CD1c-positive myeloid dendritic cell (primary cell): ENCODE results near the gene ADARB1.

Experiments
- DNase-seq: peaks from one replicate; pipeline ENCODE4 v3.0.0-alpha.2; 2016; ENCODE audit errors: extremely low spot score

Gene ADARB1

DNA sequence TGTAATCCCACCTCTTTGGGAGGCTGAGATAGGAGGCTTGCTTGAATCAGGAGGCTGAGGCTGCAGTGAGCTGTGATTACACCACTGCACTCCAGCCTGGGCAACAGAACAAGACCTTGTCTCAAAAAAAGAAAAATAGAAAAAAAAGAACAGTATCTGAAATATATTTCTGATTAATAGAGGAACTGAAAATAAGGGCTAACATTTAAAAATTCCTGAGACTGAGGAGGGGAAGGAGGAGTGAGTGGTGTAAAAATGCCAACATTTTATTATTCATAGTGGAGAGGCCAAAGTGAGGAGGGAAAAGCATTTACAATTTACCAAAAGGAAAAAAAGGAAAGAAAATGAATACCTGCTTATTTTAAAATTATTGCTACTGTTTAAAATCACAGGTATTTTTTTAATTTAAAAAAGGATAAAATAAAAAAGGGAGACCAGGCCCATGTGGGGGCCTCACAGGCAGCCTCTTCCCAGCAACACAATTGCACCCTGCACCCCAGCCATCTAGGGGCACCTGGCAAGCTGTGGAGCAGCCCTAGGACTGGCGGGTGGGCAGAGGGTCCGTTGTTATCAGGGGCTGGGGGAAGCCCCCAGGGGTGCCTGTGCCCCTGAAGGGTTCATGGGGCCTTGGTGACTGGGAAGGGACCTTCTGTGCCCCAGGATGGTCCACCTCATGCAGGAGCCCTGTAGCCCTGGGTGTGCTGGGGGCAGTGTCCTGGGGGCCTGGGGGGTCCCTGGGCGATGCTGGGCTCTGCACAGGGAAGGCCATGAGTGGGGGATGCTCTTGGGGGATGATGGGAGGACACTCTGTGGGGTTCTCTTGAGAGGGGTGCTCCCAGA, 34.8 kb upstream of the ADARB1 start:
- peak; percentile 31 for DNase-seq

DNA sequence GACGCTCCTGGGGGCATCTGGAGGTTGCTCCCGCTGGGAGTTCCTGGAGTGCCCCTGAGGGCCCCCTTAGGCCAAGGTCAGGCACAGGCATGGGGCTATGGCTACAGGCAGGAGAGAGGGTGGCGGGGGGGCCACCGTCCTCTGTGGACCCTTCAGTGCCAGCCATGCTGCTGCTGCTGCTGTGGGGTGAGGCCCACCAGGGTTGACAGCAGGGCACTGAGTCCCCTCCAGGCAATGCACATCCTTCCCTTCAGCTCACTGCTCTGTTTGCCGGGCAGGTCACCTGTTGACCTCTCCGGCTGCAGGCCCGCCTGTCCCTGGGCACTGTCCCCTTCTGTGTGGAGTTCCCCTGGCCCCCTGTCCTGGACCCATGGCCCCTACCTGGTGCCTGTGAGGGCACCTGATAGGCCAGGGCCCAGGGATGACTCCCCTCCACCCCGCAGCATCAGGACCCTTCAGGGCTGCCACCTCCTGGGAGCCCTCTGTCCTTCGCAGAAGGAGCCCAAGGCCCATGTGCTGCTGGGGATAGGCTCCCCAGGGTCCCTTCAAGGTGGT, 34.1 kb upstream of the ADARB1 start:
- DNase-seq: no peak

DNA sequence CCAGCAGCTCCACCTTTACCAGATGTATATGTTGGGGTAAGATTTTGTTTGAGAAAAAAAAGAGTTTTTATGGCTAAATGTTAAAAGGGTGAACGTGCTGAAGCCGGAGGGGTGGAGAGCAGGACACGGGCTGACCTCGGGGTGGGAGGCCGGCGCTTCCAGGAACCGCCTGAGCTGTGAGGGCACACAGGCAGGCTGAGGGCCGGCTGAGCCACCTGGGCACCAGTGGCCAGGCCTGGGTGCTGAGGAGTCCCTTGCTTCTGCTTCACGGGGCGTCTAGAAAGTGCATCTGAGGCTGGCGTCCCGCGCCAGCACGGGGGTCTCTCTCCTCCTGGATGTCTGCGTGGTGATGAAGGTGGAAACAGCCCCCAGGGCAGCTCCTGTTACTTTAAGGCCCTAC, 33.6 kb upstream of the ADARB1 start:
- DNase-seq: no peak

DNA sequence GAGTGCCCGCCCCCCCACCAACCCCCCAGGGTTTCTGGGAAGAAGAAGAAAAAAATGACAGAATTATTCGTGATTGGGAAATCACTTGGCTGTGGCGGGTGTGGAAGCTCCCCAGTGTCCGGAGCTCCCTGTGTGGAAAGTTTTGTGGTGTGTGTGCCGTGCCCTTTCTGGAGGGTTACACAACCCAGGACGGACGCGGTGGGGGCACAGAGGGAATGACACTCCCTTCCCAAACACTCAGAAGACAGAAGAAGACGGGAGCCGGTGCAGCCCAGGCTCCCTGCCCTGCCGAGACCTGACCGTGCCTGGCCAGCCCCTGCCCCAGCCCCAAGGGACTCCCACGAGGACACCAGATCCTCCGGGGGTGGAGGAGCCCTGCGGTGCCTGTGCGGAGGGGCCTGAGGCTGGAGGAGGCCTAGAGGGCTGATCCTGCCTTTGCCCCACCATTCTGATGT, 33.0 kb upstream of the ADARB1 start:
- DNase-seq: peak; percentile 56

DNA sequence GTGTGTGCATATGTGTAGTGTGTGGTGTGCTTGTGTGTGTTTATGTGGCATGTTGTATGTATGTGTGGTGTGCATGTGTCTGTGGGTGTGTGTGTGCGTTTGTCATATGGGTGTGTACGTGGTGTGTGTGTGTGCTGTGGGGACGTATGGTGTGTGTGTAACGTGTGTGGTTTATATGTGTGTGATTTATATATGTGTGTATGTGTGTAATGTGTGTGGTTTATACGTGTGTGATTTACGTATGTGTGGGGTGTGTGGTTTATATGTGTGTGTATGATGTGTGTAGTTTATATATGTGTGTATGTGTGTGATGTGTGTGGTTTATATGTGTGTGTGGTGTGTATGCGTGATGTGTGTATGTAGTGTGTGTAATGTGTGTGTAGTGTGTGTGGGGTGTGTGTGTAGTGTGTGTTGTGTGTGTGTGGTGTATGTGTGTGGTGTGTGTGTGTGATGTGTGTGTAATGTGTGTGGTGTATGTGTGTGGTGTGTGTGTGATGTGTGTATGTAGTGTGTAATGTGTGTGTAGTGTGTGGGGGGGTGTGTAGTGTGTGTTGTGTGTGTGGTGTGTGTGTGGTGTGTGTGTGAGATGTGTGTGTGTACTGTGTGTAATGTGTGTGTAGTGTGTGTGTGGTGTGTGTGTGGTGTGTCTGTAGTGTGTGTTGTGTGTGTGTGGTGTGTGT, 32.3 kb upstream of the ADARB1 start:
- DNase-seq: no peak

DNA sequence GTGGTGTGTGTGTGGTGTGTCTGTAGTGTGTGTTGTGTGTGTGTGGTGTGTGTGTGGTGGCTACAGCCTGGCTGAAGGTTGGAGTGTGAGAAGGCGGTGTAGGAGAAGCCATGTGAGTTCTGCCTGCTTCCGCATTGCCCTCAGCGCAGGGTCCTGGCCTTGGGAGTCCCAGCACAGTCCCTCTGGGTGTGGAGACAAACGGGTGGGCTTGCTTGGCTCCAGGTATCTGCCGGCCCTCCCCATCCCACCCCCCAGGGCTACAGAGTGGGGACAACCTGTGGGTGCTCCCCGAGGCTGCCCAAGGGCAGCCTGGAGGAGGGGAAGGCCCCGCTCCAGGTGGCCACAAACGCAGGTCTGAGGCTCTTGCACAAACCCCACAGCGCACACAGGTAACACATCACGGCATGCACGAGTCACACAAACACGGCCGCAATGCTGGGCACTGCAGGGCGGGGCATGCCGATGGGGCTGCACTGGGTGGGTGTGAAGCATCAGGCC, 31.7 kb upstream of the ADARB1 start:
- DNase-seq: no peak

DNA sequence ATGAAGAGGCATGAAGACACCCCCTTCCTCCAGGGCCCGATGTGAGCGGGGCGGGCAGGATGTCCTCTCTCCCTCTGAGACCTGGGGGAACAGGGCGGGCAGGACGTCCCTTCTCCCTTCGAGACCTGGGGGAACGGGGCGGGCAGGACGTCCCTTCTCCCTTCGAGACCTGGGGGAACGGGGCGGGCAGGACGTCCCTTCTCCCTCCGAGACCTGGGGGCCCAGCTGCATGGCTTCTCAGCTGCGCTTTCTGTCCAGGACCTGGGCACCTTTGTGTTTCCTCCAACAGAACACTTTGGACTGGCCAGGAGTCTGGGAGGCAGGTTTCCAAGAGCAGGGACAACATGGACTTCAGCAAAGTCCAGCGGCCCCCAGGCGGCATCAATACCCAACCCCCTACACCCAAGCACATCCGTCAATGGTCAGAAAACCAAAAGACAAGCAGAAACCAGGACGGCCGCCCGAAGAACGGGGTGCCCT, 30.8 kb upstream of the ADARB1 start:
- DNase-seq: no peak

DNA sequence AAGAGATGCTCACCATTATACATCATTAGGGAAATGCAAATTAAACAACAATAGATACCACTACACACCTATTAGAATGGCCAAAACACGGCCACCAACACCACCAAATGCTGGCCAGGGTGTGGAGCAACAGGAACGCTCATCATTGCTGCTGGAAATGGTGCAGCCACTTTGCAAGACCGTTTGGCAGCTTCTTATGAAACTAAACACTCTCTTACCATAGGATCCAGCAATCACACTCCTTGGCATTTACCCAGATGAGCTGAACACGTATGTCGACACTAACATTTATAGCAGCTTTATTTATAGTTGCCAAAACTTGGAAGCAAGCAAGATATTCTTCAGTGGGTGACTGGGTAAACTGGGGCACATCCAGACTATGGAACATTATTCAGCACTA, 28.9 kb upstream of the ADARB1 start:
- DNase-seq: no peak

DNA sequence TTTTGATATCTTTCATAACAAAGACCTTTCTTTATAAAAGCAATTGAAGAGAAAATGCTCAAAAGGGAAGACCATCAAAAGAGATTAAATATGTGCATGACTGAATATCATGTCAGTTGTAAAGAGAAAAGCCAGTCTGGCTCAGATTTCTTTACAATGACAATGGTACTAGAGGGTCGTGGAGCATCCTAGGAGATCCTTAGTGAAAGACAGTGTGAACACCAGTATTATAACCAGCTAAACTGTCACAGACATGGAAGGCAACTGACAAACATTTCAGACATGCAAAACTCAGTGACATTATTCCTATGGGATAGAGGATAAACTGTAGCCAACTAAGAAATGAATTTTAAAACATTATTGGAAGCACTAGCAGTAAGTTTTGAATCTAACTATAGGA, 27.1 kb upstream of the ADARB1 start:
- no peak for DNase-seq

DNA sequence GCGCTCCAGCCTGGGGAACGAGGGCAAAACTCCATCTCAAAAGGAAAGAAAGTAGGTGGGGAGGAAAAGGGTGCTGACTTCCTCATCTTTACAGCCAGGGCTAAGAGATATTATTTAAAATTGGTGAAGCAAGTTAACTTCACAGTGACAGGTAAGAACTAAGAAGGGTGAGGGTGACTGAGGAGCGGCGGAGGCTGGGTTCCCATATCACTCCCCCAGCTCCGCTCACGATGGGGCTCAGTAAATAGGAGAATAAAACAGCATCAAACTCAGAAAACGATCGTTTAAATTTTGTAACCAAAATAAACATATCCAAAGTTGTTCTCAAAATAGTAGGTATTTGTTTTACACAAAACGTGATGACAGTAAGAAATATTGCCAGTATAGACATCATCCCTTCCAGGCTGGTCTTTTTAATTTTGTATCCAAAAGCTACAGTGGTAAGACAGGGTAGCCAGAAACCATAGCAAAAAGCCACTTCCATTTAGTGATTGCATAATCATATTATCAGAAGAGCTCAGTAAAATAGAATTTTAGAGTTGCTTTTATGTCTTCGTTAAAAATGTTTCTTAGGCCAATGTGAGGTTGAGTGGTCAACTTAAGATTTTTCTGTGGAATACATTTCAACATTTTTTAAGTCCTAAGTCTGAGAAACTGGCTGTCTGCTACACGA, 26.2 kb upstream of the ADARB1 start:
- no peak for DNase-seq

DNA sequence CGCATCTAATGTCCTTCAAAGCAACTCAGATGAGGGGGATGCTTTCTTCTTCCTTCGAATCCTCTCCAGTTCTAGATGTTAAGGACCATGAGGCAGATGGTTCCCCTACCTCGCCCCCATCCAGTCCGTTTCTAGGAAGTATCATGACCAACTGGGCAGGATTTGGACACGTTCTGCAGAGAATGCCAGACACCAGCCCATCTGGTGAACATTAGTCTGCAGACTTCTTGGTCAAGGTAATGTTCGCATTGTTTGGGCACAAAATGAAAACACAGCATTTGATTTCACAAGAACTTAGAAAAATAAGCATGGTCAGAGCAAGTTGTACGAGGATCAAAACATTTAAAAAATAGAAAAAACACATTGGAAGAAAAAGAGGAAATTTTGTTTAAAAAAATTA, 25.4 kb upstream of the ADARB1 start:
- DNase-seq: no peak

DNA sequence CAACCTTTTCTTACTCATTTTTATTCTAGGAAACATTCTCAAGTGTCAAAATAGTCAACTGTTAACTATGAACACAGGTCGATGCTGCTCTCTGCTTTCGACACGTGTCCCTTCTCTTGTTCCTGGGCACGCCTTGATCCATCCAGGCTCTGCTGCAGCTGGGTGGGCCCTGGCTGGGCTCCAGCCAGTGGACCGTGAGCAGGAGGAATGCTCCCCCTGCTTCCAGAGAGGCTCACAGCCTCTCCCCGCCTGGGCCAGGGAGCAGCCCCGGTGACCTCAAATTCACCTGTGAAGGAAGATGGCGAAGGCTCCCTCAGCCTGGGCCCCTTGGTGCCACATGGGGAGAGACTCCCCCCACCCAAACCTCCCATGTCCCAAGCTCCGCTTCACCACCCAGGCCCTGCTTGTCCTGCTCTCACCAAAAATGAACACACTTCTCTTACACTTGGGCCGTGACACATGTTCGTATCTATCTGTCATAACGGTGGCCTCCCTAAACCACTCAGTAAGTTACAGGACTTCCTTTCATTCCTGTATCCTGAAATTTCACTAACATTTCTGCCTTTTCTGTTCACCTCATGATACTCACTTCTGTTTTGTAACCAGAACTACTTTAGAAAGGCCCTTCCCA, 24.6 kb upstream of the ADARB1 start:
- no peak for DNase-seq

DNA sequence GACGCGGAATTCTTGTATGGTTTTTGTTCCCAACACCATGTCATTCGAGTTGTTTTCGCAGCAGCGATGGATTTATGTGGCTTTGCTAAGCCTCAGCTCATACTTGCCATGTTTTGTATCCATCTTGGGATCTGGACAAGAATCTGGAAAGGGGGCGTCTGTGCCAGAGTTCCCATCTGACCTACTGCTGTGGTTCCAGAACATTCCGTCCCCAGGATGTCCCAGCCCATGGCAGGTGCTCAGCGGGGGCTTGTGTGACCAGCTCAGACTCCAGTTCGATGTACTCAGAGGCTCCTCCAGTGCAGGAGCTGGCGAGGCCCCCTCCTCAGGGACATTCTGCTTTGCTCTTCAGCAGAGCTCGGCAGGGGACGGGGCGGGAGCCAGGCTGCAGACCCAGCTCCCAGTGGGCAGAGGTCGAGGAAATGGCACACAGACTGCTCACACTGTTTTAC, 24.0 kb upstream of the ADARB1 start:
- no peak for DNase-seq

DNA sequence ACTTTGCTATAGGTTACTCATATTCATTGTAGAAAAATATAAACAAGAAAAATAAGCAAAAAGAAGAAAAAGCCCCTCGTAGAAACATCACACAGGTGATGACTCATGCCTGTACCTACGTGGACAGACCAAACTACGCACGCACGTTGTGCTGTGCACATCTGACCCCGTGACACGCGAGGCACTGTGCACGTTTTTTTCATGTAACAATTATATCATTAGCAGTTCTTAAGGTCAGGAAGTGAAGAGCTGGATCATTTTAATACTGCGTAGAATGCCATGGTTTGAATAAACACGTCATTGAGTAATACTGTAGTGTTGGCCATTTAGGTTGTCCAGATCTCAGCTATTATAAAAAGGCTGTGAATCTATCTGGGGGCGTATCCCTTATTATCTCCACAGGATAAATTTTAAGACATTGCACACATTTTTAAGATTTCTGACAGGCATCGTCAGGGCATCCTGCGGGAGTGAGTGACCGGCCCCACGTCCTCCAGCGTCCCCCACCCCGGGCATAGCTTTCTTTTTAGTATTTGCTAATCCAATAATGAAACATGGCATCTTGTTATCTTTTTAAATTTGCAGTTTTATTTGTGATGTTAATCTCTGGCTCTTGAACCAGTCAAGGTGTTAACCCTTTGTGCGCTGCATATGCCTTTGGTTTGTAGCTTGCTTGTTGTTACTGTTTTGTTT, 23.4 kb upstream of the ADARB1 start:
- DNase-seq: no peak

DNA sequence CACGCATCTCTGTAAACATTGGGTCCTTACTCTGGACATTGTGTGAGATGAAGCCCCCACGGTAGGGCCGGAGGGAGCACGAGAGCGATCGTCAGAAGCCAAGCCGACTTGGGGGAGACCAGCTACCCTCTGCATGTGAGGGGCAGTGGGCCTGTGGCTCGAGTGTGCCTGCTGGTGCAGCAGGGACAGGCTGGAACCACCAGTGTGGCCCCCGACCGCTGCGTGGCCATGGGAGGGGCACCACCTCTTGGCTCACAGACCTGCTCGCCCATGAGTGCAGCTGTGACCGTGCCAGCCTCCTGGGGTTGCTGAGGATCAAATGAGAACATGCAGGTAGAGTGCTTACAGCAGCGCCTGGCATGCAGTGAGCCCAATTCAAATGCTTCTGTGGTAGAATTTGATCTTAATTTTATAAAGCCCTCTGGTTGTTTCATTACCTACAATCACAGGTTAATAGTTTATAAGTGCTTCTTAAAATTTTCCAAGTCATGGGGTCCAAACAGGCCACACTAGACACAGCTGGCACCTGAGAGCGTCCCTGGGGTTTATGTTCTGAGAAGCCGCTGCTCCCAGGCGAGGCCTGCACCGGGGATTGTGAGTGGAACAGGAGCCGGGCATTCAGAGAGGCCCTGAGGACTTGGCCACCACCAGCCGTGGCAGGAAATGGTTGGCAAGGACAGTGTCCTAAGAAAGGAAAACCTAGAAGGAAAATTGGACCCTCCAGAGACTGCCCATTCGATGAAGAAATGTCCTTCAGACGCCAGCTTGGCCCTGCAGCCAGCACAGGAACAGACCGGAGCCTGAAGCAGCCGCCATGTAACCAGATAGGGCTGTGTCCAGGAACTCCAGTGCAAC, 22.6 kb upstream of the ADARB1 start:
- DNase-seq: no peak

DNA sequence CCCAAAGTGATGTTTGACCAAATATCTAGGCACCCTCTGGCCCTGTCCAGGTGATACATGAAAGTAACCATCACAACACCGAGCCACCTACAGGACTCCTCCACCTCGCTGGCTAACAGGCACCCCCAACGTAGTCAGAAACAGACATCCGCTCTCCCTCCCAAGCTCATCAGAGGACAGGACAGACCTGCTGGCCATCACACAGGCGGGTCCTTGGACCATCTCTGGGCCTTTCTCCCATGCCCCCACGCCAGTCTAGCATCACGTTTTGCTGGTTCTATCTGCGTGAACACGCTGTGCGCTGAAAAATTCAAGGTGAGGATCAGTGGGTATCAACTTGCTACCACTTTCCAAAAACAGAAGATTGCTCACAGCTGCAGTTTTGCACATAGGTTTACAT, 21.4 kb upstream of the ADARB1 start:
- DNase-seq: no peak

DNA sequence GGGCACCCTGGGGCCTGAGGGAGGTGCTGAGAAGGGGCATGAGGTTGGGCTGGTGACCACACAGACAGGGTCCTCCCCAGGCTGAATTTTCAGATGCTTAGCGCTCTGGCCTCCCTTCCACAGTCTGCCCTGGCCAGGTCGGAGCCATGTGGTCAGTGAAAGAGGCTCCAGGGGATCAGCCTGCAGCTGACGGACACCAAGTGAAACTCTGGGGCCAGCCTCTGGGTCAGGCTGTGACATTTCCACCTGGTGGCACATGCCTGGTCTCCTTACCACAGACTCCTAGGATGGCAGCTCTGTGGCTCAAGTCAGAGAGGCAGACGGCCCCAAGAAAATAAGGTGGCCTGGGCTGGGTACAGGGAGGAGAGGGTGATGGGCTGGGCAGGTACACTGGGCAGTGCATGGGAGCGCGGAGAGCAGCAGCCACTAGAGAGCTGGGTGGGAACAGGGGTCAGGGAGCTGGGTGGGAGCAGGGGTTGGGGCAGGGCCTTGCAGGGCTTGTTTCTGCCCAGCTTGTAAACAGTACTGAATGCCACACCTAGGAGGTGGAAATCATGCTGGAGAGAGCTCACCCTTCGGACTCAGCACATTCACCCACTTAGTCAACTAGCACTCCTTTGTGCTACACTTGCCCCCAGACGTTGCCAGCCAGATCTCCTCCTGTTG, 20.7 kb upstream of the ADARB1 start:
- no peak for DNase-seq

DNA sequence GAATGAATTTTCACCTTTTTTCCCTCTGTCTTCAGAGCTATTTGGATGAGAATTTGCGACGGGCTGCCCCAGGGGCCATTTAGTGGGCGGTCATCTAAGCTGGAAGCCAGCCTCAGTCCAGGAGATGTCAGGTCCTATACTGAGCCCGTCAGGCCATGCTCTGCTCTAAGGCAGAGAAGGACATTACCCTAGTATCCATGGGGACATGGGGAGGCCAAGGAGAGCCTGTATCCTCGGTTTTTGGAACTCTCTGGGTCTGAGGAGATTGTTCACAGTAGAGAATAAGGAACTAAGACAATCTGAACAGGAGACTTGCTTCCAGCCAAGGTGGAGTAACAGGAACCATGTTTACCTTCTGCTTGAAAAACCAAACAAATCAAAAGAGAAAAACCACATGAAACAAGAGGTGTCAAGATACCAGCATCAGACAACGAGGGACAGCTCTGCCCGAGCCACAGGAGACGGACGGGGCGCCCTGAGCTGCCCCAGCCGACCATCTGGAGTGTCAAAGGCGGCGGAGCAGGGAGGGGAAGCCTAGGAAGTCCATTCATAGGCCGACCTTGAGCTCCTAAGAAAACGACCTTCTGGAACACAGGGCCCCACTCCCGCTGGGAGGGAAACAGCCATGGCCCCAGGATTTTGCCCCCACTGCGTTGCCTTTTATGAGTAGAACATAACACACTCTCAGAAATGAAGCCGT, 20.0 kb upstream of the ADARB1 start:
- no peak for DNase-seq
